Measurements from ENCODE around the gene RPP14. TPM values are rescaled to one million over a fixed set of nuclear protein-coding genes. Genes with fewer than 3 reads are reported as not detected.

RPP14 gene
- total and polyA plus RNA-seq, 12 donors = 12.5 to 34.4 (median 23.2) TPM

DNA sequence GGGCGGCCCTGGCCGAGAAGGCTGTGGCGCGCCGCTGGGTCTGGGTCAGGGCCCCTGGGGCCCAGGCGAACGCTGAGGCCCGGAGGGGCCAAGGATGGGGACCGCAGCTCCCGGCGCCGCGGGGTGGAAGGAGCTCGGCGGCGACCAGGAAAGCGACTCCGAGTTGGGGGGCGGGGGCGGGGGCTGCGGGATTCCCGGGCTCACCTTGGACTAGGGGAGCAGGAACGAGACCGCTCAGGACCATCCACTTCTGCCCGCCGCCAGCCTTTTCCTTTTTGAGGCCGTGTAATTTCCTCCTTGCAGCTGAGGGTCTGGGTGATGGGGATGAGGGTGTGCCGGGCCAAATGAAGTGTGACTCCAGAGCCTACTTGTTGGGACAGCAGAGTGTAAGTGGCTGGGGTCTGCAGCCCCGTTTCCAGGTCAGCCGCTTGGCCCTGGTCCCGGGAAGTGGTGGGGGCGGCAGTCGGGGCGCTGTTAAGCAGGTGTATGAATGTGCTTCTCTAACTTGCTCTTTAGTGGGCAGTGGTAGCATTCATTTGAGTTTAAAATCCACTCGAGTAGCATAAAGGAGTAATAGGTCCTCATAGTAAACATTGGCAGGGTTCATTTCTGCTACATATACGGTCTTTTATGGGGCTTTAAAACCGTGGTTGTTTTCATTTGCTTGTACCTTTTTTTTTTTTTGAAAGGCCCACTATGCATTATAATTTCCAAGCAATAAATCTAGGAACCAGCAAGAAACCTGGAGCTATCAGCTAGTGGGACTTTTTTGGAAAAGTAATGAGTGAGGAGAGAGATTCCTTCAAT lies 27.4 kb downstream of the RPP14 start:
- intact Hi-C loops (cut with DNase I) = loop anchor here (2.0 to 10.0 kb wide), 8 partner anchors 51 to 199 kb away; partner anchors contain the start of gene KCTD6 (in 8 of the 10)
- Histone ChIP-seq H3K4me1 (peaks cover 3 to 41% (median 19%) of the 10 kb centered on the region in 9 donors), H3K27me3 (no peaks in the 10 kb centered on the region), H3K4me3 (peak overlapping the region; percentile 61 to 95 (median 79)), H3K9me3 (no peaks in the 10 kb centered on the region), H3K36me3 (no peaks in the 10 kb centered on the region), H3K27ac (peak overlapping the region in 9 of 10 donors; percentile 43 to 89 (median 70))
- 0% methylated on average over 34 to 37 of the region's 37 CpGs for WGBS, 2 donors
- TF ChIP-seq CTCF (IDR thresholded peaks at IDR 0.05) = peak in 4 of 9 donors; percentile 21 to 32 (median 31)
- peak; percentile 16 to 25 for DNase-seq
- ATAC-seq = peak in 6 of 8 donors; percentile 3 to 65 (median 34)

GRCh38 chr3:58334013-58334321 lies 27.9 kb downstream of the RPP14 start:
- H3K36me3 ChIP-seq = peaks cover 0 to 5% (median 0%) of the 10 kb centered on the region in 9 donors
- no peaks in the 10 kb centered on the region for H3K27me3 ChIP-seq
- WGBS, 2 donors = 40 to 45% methylated on average over 4 of the region's 4 CpGs
- H3K27ac ChIP-seq = peak overlapping the region in 5 of 10 donors; percentile 64 to 89 (median 75)
- no peaks in the 10 kb centered on the region for H3K9me3 ChIP-seq
- ATAC-seq (no peak), DNase-seq (no peak)
- H3K4me3 ChIP-seq = peak overlapping the region in 9 of 10 donors; percentile 76 to 95 (median 79)
- TF ChIP-seq CTCF (IDR thresholded peaks at IDR 0.05) = no peak
- H3K4me1 ChIP-seq = peaks cover 3 to 41% (median 19%) of the 10 kb centered on the region in 9 donors
- intact Hi-C loops (cut with DNase I) = loop anchor here in 9 of 10 donors (5.0 to 10.0 kb wide), 7 partner anchors 51 to 198 kb away; partner anchors contain the start of gene KCTD6 (in 6 of the 9)

GRCh38 chr3:58334506-58334884 lies 28.4 kb downstream of the RPP14 start:
- ATAC-seq (no peak), DNase-seq (no peak)
- 91% methylated on average over 1 of the region's 1 CpG for WGBS, 2 donors
- peaks cover 3 to 41% (median 19%) of the 10 kb centered on the region in 9 donors for H3K4me1 ChIP-seq
- no peak for TF ChIP-seq CTCF (IDR thresholded peaks at IDR 0.05)
- peak overlapping the region in 8 of 10 donors; percentile 76 to 90 (median 79) for H3K4me3 ChIP-seq
- intact Hi-C loops (cut with DNase I) = loop anchor here in 9 of 10 donors (5.0 to 10.0 kb wide), 7 partner anchors 50 to 198 kb away; partner anchors contain the start of gene KCTD6 (in 6 of the 9)
- no peaks in the 10 kb centered on the region for H3K27me3 ChIP-seq
- H3K36me3 ChIP-seq = peaks cover 0 to 8% (median 0%) of the 10 kb centered on the region in 9 donors
- no peaks in the 10 kb centered on the region for H3K9me3 ChIP-seq
- peak overlapping the region in 5 of 10 donors; percentile 64 to 89 (median 75) for H3K27ac ChIP-seq

GRCh38 chr3:58335652-58335947 lies 29.6 kb downstream of the RPP14 start:
- 47 to 54% methylated on average over 1 of the region's 1 CpG for WGBS, 2 donors
- Histone ChIP-seq H3K27ac (peak overlapping the region in 7 of 10 donors; percentile 44 to 89 (median 60)), H3K4me1 (peaks cover 3 to 41% (median 19%) of the 10 kb centered on the region in 9 donors), H3K4me3 (peak overlapping the region in 5 of 10 donors; percentile 1 to 27 (median 17)), H3K27me3 (no peaks in the 10 kb centered on the region), H3K9me3 (no peaks in the 10 kb centered on the region), H3K36me3 (peaks cover 0 to 13% (median 0%) of the 10 kb centered on the region in 9 donors)
- no peak for DNase-seq
- no peak for TF ChIP-seq CTCF (IDR thresholded peaks at IDR 0.05)
- intact Hi-C loops (cut with DNase I) = loop anchor here in 5 of 10 donors (5.0 to 10.0 kb wide), 3 partner anchors 49 to 159 kb away; partner anchors contain the start of gene KCTD6 (in 3 of the 5)
- no peak for ATAC-seq
